Psoas muscle (tissue), 8 donors: ENCODE data around the gene NAE1. TPM values are rescaled to one million over a fixed set of nuclear protein-coding genes. Genes with fewer than 3 reads are reported as not detected.
"Not testable (repeated sequence)": the region's sequence is repeated elsewhere in the genome, so short reads cannot be mapped to it uniquely, and the experiment has no call there.

Experiments
- ATAC-seq, 4 donors: fragments of 200-7000 bp; cut with Tn5 transposase; one replicate each; pipeline ENCODE4 v1.9.1; 2020; ENCODE audit warnings: moderate library complexity in 3 of 4, mild to moderate bottlenecking in 2 of 4
- DNase-seq, 2 donors: peaks; one replicate each; pipeline ENCODE4 v3.0.0-alpha.2; 2020
- H3K27ac ChIP-seq: fragments of 200-600 bp; one replicate; pipeline ENCODE4 v1.8.0; 2022
- H3K27me3 ChIP-seq, 3 donors: fragments of 200-600 bp in 1 of 3; one replicate each; pipeline versions ENCODE4 v1.6.1 to v1.8.0; 2013 to 2022; ENCODE audit warnings: low read length in 2 of 3, mild to moderate bottlenecking in 2 of 3, moderate library complexity in 1 of 3; ENCODE audit not compliant: insufficient read depth in 3 of 3
- H3K36me3 ChIP-seq, 2 donors: fragments of 200-600 bp in 1 of 2; one replicate each; pipeline versions ENCODE4 v1.6.1 to v1.8.0; 2013 to 2022; ENCODE audit warnings: low read depth in 1 of 2, mild to moderate bottlenecking in 1 of 2, moderate library complexity in 1 of 2; ENCODE audit not compliant: insufficient read depth in 1 of 2
- H3K4me1 ChIP-seq: fragments of 200-600 bp; one replicate; pipeline ENCODE4 v1.8.0; 2022
- H3K4me3 ChIP-seq: fragments of 200-600 bp; one replicate; pipeline ENCODE4 v1.8.0; 2022; ENCODE audit warnings: mild to moderate bottlenecking
- H3K9me3 ChIP-seq: fragments of 200-600 bp; one replicate; pipeline ENCODE4 v1.8.0; 2022
- CTCF ChIP-seq: fragments of 200-600 bp; IDR thresholded peaks from one replicate; pipeline ENCODE4 v1.8.0; 2022; ENCODE audit warnings: antibody characterized with exemption
- WGBS, 3 donors: extraction: QIAGEN DNeasy Blood & Tissue Kit; methylation state at CpG; one replicate each; pipeline versions ENCODE4 v1.1.6 to v1.1.7; 2013; 5-methylcytosine and 5-hydroxymethylcytosine counted together
- intact Hi-C, 2 donors: fragments of 100-400 bp; cut with DNase I; formaldehyde crosslinking; loops; one replicate each; pipeline versions ENCODE4 v1.11.0 to v1.14.2; 2022
- polyA plus RNA-seq, 3 donors: library from polyadenylated mRNA; stranded (reverse); fragments of 200-250 nt; gene quantifications; one replicate each; pipeline ENCODE4 v1.2.3, GENCODE V29; 2013
- total RNA-seq, 4 donors: library from RNA; stranded (reverse); fragmentation: NEBNext Ultra II Directional in 2 of 4; extraction: Animal tissue kit (Norgen Biotek cat#: 25700) in 2 of 4; gene quantifications; one replicate each; pipeline versions ENCODE4 v1.2.1 to v1.2.4, GENCODE V29; 2021 to 2023
- donor health status: healthy with polysubstance abuse.
- donor health status: DM: no; HTN: no; CAD: no; lungs with moderate emphysema.
- donor health status: Bipolar disorder and iron deficiency.
- donor health status: healthy.
- donor health status: DM: yes; HTN: yes; CAD: no.
- donor health status: DM: no; HTN: no; CAD: no.
- donor health status: DM: no; HTN: no; CAD: no.
- donor health status: DM: yes; HTN: yes; CAD: no.

Gene NAE1
- total and polyA plus RNA-seq, 7 donors = 22.7 to 46.1 (median 30.9) TPM

- DNase-seq (peak; percentile 93 to 94), ATAC-seq (peak; percentile 92 to 97 (median 94))
- intact Hi-C loops = loop anchor here in 1 of 2 donors (5.0 kb wide), 2 partner anchors 221 to 466 kb away; no protein-coding TSS in a partner anchor
- Histone ChIP-seq H3K27ac (peak overlapping the region; percentile 21), H3K4me3 (peak overlapping the region; percentile 61), H3K27me3 (no peaks in the 10 kb centered on the region), H3K36me3 (no peaks in the 10 kb centered on the region), H3K9me3 (no peaks in the 10 kb centered on the region), H3K4me1 (peaks cover 4% of the 10 kb centered on the region)
- 4 to 6% (median 5%) methylated on average over 39 of the region's 39 CpGs for WGBS, 3 donors
- peak; percentile 91 for TF ChIP-seq CTCF
These were observed 42.3 kb upstream of the NAE1 start for GRCh38 chr16:66872943-66873684.

- Histone ChIP-seq H3K4me1 (peaks cover 4% of the 10 kb centered on the region), H3K27me3 (no peaks in the 10 kb centered on the region), H3K4me3 (peak overlapping the region; percentile 61), H3K36me3 (no peaks in the 10 kb centered on the region), H3K9me3 (no peaks in the 10 kb centered on the region), H3K27ac (peak overlapping the region; percentile 21)
- intact Hi-C loops = loop anchor here in 1 of 2 donors (5.0 kb wide), 2 partner anchors 220 to 465 kb away; no protein-coding TSS in a partner anchor
- WGBS, 3 donors = 61 to 68% (median 62%) methylated on average over 4 of the region's 4 CpGs
- DNase-seq = no peak
- ATAC-seq = no peak
- no peak for TF ChIP-seq CTCF
These were observed 41.8 kb upstream of the NAE1 start for GRCh38 chr16:66872559-66872942.

GRCh38 chr16:66871840-66872239 lies 41.1 kb upstream of the NAE1 start:
- Histone ChIP-seq H3K4me1 (peaks cover 4% of the 10 kb centered on the region), H3K36me3 (no peaks in the 10 kb centered on the region), H3K27ac (no peak overlapping the region), H3K27me3 (no peaks in the 10 kb centered on the region), H3K4me3 (no peak overlapping the region), H3K9me3 (no peaks in the 10 kb centered on the region)
- intact Hi-C loops = loop anchor here in 1 of 2 donors (2.0 to 5.0 kb wide), 3 partner anchors 220 to 465 kb away; no protein-coding TSS in a partner anchor
- TF ChIP-seq CTCF = no peak
- WGBS, 3 donors = 71 to 100% (median 90%) methylated on average over 3 of the region's 3 CpGs
- no peak for DNase-seq
- no peak for ATAC-seq

- not testable (repeated sequence) for H3K27ac ChIP-seq, DNase-seq, H3K36me3 ChIP-seq, H3K9me3 ChIP-seq, ATAC-seq, H3K4me1 ChIP-seq, H3K4me3 ChIP-seq, H3K27me3 ChIP-seq
- WGBS, 3 donors = 93 to 97% (median 95%) methylated on average over 2 of the region's 2 CpGs
- intact Hi-C loops = loop anchor here in 1 of 2 donors (2.0 to 5.0 kb wide), 3 partner anchors 219 to 464 kb away; no protein-coding TSS in a partner anchor
These were observed 40.6 kb upstream of the NAE1 start for GRCh38 chr16:66871363-66871762.

GRCh38 chr16:66869424-66869823 lies 38.6 kb upstream of the NAE1 start:
- Histone ChIP-seq H3K4me3 (no peak overlapping the region), H3K4me1 (peaks cover 4% of the 10 kb centered on the region), H3K27me3 (no peaks in the 10 kb centered on the region), H3K27ac (no peak overlapping the region), H3K36me3 (no peaks in the 10 kb centered on the region), H3K9me3 (no peaks in the 10 kb centered on the region)
- ATAC-seq (no peak), DNase-seq (no peak)
- TF ChIP-seq CTCF = no peak
- intact Hi-C loops = loop anchor here (2.0 to 5.0 kb wide), 4 partner anchors 142 to 462 kb away; no protein-coding TSS in a partner anchor
- WGBS, 3 donors = 86 to 100% (median 94%) methylated on average over 1 of the region's 1 CpG
